SK-N-SH (cell line): Measurements from ENCODE around the gene SLC38A3. TPM values are rescaled to one million over a fixed set of nuclear protein-coding genes. Genes with fewer than 3 reads are reported as not detected.

Source experiments
- CTCF ChIA-PET: fragments of 300-600, 350-600 bp; formaldehyde crosslinking; extraction: SDS; loops from one replicate; lab custom pipeline; 2021; lab: Yijun Ruan, JAX
- POLR2A ChIA-PET: fragments of 350-600 bp; sonication (Branson Sonifier 250); formaldehyde crosslinking; extraction: SDS; loops from one replicate; lab custom pipeline; 2020; ENCODE audit warnings: antibody characterized with exemption, inconsistent platforms; lab: Yijun Ruan, JAX
- DNase-seq: peaks from one replicate; pipeline ENCODE4 v3.0.0; 2012
- H2AFZ ChIP-seq: fragments of 200-600 bp; sonication (generic); 2 replicates; pipeline ENCODE4 v1.8.1; 2016; ENCODE audit warnings: antibody characterized with exemption, mild to moderate bottlenecking, low read depth
- H3F3A ChIP-seq: fragments of 200-600 bp; sonication (generic); replicated peaks from 2 replicates; pipeline ENCODE3; 2016; ENCODE audit warnings: antibody characterized with exemption, mild to moderate bottlenecking; ENCODE audit not compliant: insufficient read depth
- H3K27ac ChIP-seq, 2 experiments: fragments of 200-500 bp in 1 of 2; fragments of 200-600 bp in 1 of 2; sonication (Bioruptor generic) in 1 of 2; sonication (generic), shearing (Covaris generic) in 1 of 2; 2 replicates each; pipeline versions ENCODE4 v1.5.1 to v1.6.1; 2014 to 2016; ENCODE audit warnings: low read depth in 2 of 2, inconsistent platforms in 1 of 2, low read length in 1 of 2, mild to moderate bottlenecking in 1 of 2, mixed read lengths in 1 of 2
- H3K27me3 ChIP-seq: fragments of 200-600 bp; sonication (generic), shearing (Covaris generic); 2 replicates; pipeline ENCODE4 v1.6.1; 2016; ENCODE audit warnings: mixed run types; ENCODE audit not compliant: insufficient read depth
- H3K36me3 ChIP-seq, 2 experiments: fragments of 200-500 bp in 1 of 2; fragments of 200-600 bp in 1 of 2; sonication (Bioruptor generic) in 1 of 2; sonication (generic) in 1 of 2; replicated peaks in 1 of 2; 2 replicates each; pipeline versions ENCODE3 to v1.5.1; 2014 to 2016; ENCODE audit warnings: low read length in 1 of 2, mild to moderate bottlenecking in 1 of 2; ENCODE audit not compliant: insufficient read depth in 2 of 2, control insufficient read depth in 1 of 2
- H3K4me1 ChIP-seq, 2 experiments: fragments of 200-500 bp in 1 of 2; fragments of 200-600 bp in 1 of 2; sonication (Bioruptor generic) in 1 of 2; sonication (generic), shearing (Covaris generic) in 1 of 2; 2 replicates each; pipeline versions ENCODE4 v1.5.1 to v1.6.1; 2014 to 2016; ENCODE audit warnings: low read depth in 1 of 2, low read length in 1 of 2, mixed run types in 1 of 2; ENCODE audit not compliant: insufficient read depth in 2 of 2, control insufficient read depth in 1 of 2
- H3K4me2 ChIP-seq: fragments of 200-600 bp; sonication (generic), shearing (Covaris generic); 2 replicates; pipeline ENCODE4 v1.6.1; 2017; ENCODE audit warnings: mixed run types
- H3K4me3 ChIP-seq, 2 experiments: fragments of 200-500 bp in 1 of 2; fragments of 200-600 bp in 1 of 2; sonication (Bioruptor generic) in 1 of 2; sonication (generic), shearing (Covaris generic) in 1 of 2; 2 replicates each; pipeline versions ENCODE4 v1.5.1 to v1.8.1; 2014 to 2016; ENCODE audit warnings: low read depth in 2 of 2, inconsistent platforms in 1 of 2, low read length in 1 of 2, mild to moderate bottlenecking in 1 of 2, mixed read lengths in 1 of 2, moderate library complexity in 1 of 2
- H3K79me2 ChIP-seq: fragments of 200-600 bp; sonication (generic); 2 replicates; pipeline ENCODE4 v1.8.1; 2017; ENCODE audit warnings: mild to moderate bottlenecking; ENCODE audit not compliant: insufficient read depth
- H3K9ac ChIP-seq: fragments of 200-600 bp; sonication (generic); 2 replicates; pipeline ENCODE4 v1.6.1; 2017; ENCODE audit warnings: mixed run types
- H3K9me2 ChIP-seq: fragments of 200-600 bp; sonication (generic); 2 replicates; pipeline ENCODE4 v1.6.1; 2017; ENCODE audit warnings: mixed run types
- H3K9me3 ChIP-seq: fragments of 200-600 bp; sonication (generic); 2 replicates; pipeline ENCODE4 v1.6.1; 2017; ENCODE audit warnings: mixed run types, mild to moderate bottlenecking, moderate library complexity
- H4K20me1 ChIP-seq: fragments of 200-600 bp; sonication (generic); 2 replicates; pipeline ENCODE4 v1.6.1; 2017; ENCODE audit warnings: mild to moderate bottlenecking, mixed run types; ENCODE audit not compliant: insufficient read depth
- CHD2 ChIP-seq: fragments of 150-350 bp; IDR thresholded peaks from 2 replicates; pipeline ENCODE4 v1.6.1; 2018; ENCODE audit warnings: low read length; ENCODE audit not compliant: partially characterized antibody
- CTCF ChIP-seq: fragments of 200-600 bp; sonication (generic); IDR thresholded peaks from 2 replicates; pipeline ENCODE4 v1.6.1; 2017; ENCODE audit warnings: antibody characterized with exemption, mild to moderate bottlenecking, moderate library complexity
- ELF1 ChIP-seq: IDR thresholded peaks from 2 replicates; pipeline ENCODE4 v1.4.0; 2012
- EP300 ChIP-seq, 2 experiments: IDR thresholded peaks; 2 replicates each; pipeline versions ENCODE4 v1.4.0 to v1.6.1; 2012; ENCODE audit warnings: borderline replicate concordance in 1 of 2, low read depth in 1 of 2, low read length in 1 of 2
- GATA2 ChIP-seq: sonication (generic); formaldehyde crosslinking; IDR thresholded peaks from 2 replicates; pipeline ENCODE4 v1.5.0; 2020; ENCODE audit warnings: mild to moderate bottlenecking, missing genetic modification reagents
- IRF3 ChIP-seq: fragments of 150-350 bp; IDR thresholded peaks from 2 replicates; pipeline ENCODE4 v1.6.1; 2016; ENCODE audit warnings: mild to moderate bottlenecking, low read depth, low read length
- JUND ChIP-seq: IDR thresholded peaks from 2 replicates; pipeline ENCODE4 v1.4.0; 2012
- MAX ChIP-seq: IDR thresholded peaks from 2 replicates; pipeline ENCODE4 v1.4.0; 2012; ENCODE audit warnings: low read depth
- NRF1 ChIP-seq: IDR thresholded peaks from 2 replicates; pipeline ENCODE4 v1.6.1; 2012; ENCODE audit warnings: low read depth, mild to moderate bottlenecking, low read length
- POLR2AphosphoS5 ChIP-seq: IDR thresholded peaks from 2 replicates; pipeline ENCODE4 v1.6.1; 2012; ENCODE audit warnings: low read depth, low read length
- RAD21 ChIP-seq: IDR thresholded peaks from 2 replicates; pipeline ENCODE4 v1.6.1; 2012; ENCODE audit warnings: mild to moderate bottlenecking, low read length
- RCOR1 ChIP-seq: fragments of 150-350 bp; IDR thresholded peaks from 2 replicates; pipeline ENCODE4 v1.6.1; 2017; ENCODE audit warnings: antibody characterized with exemption, low read length
- RFX5 ChIP-seq: IDR thresholded peaks from 2 replicates; pipeline ENCODE4 v1.6.1; 2012; ENCODE audit warnings: mild to moderate bottlenecking, improper control_type of control experiment, low read length
- SIN3A ChIP-seq: IDR thresholded peaks from 2 replicates; pipeline ENCODE4 v1.6.1; 2012; ENCODE audit warnings: low read depth, mild to moderate bottlenecking, low read length, moderate library complexity, borderline replicate concordance
- TAF1 ChIP-seq: IDR thresholded peaks from 2 replicates; pipeline ENCODE4 v1.6.1; 2012; ENCODE audit warnings: low read depth, mild to moderate bottlenecking, low read length, moderate library complexity, borderline replicate concordance
- TEAD4 ChIP-seq: IDR thresholded peaks from 2 replicates; pipeline ENCODE4 v1.4.0; 2012; ENCODE audit warnings: mild to moderate bottlenecking, borderline replicate concordance; ENCODE audit not compliant: insufficient read depth
- USF1 ChIP-seq: IDR thresholded peaks from 2 replicates; pipeline ENCODE4 v1.4.0; 2012; ENCODE audit warnings: low read depth, borderline replicate concordance
- YY1 ChIP-seq: IDR thresholded peaks from 2 replicates; pipeline ENCODE4 v1.4.0; 2012; ENCODE audit warnings: low read depth, mild to moderate bottlenecking
- ZBTB33 ChIP-seq: IDR thresholded peaks from 2 replicates; pipeline ENCODE4 v1.4.0; 2012; ENCODE audit warnings: low read depth, borderline replicate concordance
- WGBS: methylation state at CpG from one replicate; pipeline ENCODE4 v1.1.6; 2017; ENCODE audit warnings: low lambda C conversion rate; 5-methylcytosine and 5-hydroxymethylcytosine counted together
- polyA plus RNA-seq, 3 experiments: library from polyadenylated mRNA; depleted of rRNA; stranded (reverse); fragments of >200 nt; gene quantifications; 2 replicates each; pipeline ENCODE4 v1.2.3, GENCODE V29; 2012

SLC38A3 gene
- polyA plus RNA-seq, 1 of the 3 experiments (the other 2 are of a cell fraction) = 0.84 TPM

- H3K27me3 ChIP-seq = no peaks in the 10 kb centered on the region
- DNase-seq = no peak
- H3K9me2 ChIP-seq = no peaks in the 10 kb centered on the region
- H2AFZ ChIP-seq = no peak overlapping the region
- peak overlapping the region; percentile 95 for H3K9ac ChIP-seq
- ChIA-PET POLR2A (interaction anchor here (1.4 to 1.6 kb wide), 2 partner anchors 9 to 10 kb away, joined by 4 read pairs; no protein-coding TSS in a partner anchor), CTCF (interaction anchor here (1.6 to 61.6 kb wide), 4 partner anchors 4 to 50 kb away, joined by 8 to 1375 read pairs (median 433); partner anchors contain the start of genes GNAI2 and GNAT1)
- TF ChIP-seq RAD21 = no peak
- TF ChIP-seq CHD2 = no peak
- no peak for TF ChIP-seq RFX5
- no peak for TF ChIP-seq USF1
- TF ChIP-seq POLR2AphosphoS5 = no peak
- TF ChIP-seq TEAD4 = no peak
- TF ChIP-seq YY1 = no peak
- TF ChIP-seq RCOR1 = no peak
- TF ChIP-seq EP300 (IDR thresholded peaks at IDR 0.05; ENCODE audit: borderline replicate concordance in 1 of 2, low read depth in 1 of 2, low read length in 1 of 2) = no peak
- no peak for TF ChIP-seq GATA2
- TF ChIP-seq JUND = no peak
- no peak for TF ChIP-seq TAF1
- no peak for TF ChIP-seq CTCF
- TF ChIP-seq SIN3A = no peak
- H3K9me3 ChIP-seq = no peaks in the 10 kb centered on the region
- peaks cover 0 to 11% of the 10 kb centered on the region in 2 experiments for H3K36me3 ChIP-seq
- peaks cover 56% of the 10 kb centered on the region for H3K79me2 ChIP-seq
- peaks cover 8% of the 10 kb centered on the region for H3F3A ChIP-seq
- peak overlapping the region; percentile 60 to 90 for H3K27ac ChIP-seq
- H3K4me3 ChIP-seq = peak overlapping the region; percentile 82 to 98
- WGBS = 5% methylated on average over 12 of the region's 13 CpGs
- H3K4me1 ChIP-seq = peaks cover 8 to 18% of the 10 kb centered on the region in 2 experiments; a peak in 2 of 4 replicates
- peak overlapping the region; percentile 96 for H3K4me2 ChIP-seq
- H4K20me1 ChIP-seq = peaks cover 38% of the 10 kb centered on the region
Observed at GRCh38 chr3:50236484-50237132, 31.5 kb downstream of the SLC38A3 start.

GRCh38 chr3:50237133-50237651 is 32.1 kb downstream of the SLC38A3 start:
- peaks cover 44% of the 10 kb centered on the region for H4K20me1 ChIP-seq
- ChIA-PET POLR2A (no interaction called here), CTCF (interaction anchor here (19.2 to 61.6 kb wide), 3 partner anchors 5 to 51 kb away, joined by 433 to 1375 read pairs (median 433); partner anchors contain the start of genes GNAI2 and GNAT1)
- peak overlapping the region; percentile 95 for H3K9ac ChIP-seq
- H3F3A ChIP-seq = peaks cover 12% of the 10 kb centered on the region
- peak; percentile 56 for DNase-seq
- H3K36me3 ChIP-seq = peaks cover 0 to 11% of the 10 kb centered on the region in 2 experiments
- no peaks in the 10 kb centered on the region for H3K9me3 ChIP-seq
- peak overlapping the region; percentile 82 to 98 for H3K4me3 ChIP-seq
- H3K27ac ChIP-seq = peak overlapping the region; percentile 60 to 90
- H3K9me2 ChIP-seq = no peaks in the 10 kb centered on the region
- H3K4me2 ChIP-seq = peak overlapping the region; percentile 96
- H2AFZ ChIP-seq = no peak overlapping the region
- no peaks in the 10 kb centered on the region for H3K27me3 ChIP-seq
- peaks cover 8 to 18% of the 10 kb centered on the region in 2 experiments; a peak in 2 of 4 replicates for H3K4me1 ChIP-seq
- H3K79me2 ChIP-seq = peaks cover 62% of the 10 kb centered on the region
- WGBS = 7% methylated on average over 7 of the region's 7 CpGs
- peak; percentile 30 for TF ChIP-seq TAF1
- no peak for TF ChIP-seq NRF1
- no peak for TF ChIP-seq ZBTB33
- no peak for TF ChIP-seq RCOR1
- TF ChIP-seq CHD2 = peak; percentile 22
- TF ChIP-seq GATA2 = no peak
- TF ChIP-seq ELF1 = no peak
- TF ChIP-seq MAX = 0 out of 2 replicates have a peak, but pooled peaks have one; percentile 22
- no peak for TF ChIP-seq IRF3
